ENCODE results near the gene SFN.
"Not testable (repeated sequence)": the region's sequence is repeated elsewhere in the genome, so short reads cannot be mapped to it uniquely, and the experiment has no call there.

The SFN gene

DNA sequence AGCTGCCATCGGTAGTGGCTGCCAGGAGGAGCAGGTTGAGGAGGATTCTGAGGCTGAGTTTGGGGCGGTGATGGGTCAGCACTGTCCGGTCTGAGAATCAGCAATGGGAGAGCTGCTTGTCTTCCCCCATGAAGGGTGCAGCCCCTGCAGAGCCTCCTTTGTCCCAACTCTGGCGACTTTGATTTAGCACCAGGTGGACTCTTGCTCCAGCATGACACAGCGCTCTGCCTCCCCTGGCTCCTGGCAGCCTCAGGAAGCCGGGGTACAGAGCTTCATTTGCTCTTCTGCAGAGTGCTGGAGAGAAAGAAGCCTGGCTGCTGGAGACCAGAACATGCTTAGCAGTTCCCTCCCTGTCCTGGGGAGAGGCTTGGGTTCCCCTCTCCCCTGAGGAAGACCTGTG, 23.2 kb upstream of the SFN start:
- DNase-seq: no peak

DNA sequence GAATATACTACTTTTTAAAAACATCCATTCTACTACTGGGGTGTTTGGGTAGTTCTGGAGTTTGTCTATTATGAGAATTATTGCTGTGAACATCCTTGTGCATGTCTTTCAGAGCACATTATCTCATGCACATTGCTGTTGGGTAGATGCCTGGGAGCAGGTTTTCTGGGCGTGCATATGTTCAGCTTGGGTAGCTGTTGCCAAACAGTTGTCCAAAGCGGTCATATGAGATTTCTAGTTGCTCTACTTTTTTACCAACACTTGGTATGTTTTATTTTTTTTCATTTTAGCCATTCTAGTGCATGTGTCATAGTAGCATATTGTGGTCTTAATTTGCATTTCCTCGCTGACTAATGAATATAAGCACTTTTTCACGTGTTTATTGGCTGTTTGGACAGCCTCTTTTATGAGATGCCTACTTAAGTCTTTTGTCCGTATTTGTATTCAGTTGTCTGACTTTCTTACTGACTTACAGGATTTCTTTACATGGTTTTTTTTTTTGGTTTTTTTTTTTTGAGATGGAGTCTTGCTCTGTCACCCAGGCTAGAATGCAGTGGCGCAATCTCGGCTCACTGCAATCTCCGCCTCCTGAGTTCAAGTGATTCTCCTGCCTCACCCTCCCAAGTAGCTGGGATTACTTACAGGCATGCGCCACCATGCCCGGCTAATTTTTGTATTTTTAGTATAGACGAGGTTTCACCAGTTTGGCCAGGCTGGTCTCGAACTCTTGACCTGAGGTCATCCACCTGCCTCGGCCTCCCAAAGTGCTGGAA, 18.3 kb upstream of the SFN start:
- no peak for DNase-seq

DNA sequence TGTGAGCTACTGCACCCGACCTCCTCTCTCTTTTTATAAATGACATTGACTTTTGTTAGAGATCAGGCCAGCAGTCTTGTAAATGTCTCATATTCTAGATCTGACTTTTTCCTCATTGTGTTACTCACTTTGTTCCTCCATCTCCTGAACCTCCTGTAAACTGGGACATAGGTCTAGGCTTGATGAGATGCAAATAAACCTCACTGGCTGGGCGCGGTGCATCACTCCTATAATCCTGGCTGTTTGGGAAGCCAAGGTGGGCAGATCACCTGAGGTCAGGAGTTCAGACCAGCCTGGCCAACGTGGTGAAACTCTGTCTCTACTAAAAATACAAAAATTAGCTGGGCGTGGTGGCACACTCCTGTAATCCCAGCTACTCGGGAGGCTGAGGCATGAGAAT, 15.1 kb upstream of the SFN start:
- not testable (repeated sequence) for DNase-seq

DNA sequence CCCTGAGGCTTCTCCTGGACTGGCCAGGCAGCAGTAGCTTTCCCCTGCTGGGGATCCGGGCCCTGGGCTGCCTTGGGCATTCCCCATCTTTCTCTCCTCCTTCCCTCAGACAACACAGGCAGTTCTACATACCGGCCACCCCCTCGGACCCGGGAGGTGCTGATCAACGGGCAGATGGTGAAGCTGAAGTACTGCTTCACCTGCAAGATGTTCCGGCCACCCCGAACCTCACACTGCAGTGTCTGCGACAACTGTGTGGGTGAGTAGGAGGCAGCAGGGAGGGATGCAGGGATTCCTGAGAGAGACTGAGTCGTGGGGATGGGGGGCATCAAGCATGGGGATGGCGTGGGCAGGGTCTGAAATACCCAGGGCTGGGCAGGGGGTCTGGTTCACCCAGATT, 14.4 kb upstream of the SFN start:
- DNase-seq: no peak

DNA sequence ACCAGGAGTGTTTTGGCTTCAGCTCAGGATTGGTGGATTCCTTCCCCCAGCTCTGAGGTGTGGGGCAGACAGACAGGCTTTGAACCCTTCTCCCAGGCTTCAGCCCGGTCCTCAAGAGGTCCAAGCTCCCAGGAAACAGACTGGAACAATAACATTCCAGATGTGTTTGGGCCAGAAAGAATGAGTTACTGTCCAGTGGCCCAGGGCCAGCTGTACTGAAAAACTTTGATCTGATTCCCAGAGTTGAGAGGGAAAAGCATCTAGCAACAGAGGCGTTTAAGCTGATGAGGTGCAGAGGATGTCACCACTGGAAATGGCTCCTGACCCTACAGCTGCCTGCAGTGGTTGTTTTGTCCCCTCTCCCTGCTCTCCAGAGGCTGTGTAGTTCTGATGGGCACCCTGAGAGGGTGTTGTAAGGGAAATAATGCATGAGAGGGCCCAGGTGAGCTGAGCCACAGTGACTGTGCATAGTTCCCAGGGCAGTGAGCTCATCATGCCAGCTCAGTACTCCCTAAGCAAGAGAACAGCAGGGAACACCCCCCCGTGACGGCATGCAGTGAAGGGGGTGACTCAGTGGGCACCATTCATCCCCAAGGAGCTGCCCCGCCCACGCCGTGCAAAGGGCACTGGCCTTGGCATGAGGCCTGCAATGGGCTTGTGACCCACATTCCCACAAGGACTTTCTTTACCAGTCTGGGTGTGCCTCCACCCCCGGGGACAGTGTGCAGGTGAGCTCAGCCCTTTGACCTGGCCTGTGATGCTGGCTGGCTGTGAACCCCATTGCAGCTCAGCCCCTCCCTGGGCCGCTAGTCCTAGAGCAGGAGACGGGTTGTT, 13.8 kb upstream of the SFN start:
- no peak for DNase-seq

DNA sequence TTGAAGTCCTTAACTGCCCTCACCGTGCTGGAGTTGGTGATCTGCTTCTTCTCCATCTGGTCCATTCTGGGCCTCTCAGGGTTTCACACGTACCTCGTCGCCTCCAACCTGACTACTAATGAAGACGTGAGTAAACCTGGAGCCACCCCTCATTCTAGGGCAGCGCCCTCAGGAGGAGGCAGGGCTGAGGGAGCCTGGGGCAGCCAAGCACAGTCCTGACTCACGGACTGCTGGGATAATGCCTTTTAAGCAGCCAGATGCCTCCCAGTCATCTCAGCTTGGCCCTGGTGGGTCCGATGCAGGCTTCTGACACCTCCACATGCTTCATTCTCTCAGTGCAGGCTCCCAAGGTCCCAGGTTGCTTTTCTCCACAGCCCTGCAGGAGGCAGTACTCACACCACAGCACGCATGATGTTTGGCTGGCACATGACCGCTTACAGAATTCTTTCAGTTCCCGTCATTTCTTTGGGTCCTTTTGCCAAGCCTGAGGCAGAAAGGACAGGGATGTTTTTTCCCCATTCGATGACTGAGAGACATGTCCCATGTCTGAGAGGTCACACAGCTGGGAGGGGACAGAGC, 11.8 kb upstream of the SFN start:
- DNase-seq: no peak

DNA sequence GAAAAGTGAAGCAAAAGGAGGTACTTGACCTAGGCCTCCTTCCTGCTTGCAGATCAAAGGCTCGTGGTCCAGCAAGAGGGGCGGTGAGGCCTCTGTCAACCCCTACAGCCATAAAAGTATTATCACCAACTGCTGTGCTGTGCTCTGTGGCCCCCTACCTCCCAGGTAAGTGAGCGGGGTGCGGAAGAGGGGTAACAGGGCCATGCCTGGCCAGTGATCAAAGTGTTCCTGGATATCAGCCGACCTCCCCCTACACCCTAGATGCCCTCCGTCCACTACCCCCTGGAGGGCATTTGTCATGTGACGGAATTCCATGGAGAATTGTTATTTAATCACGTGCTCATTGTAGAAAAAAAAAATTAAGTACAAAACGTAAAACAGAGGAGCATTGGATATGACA, 10.2 kb upstream of the SFN start:
- DNase-seq: no peak

DNA sequence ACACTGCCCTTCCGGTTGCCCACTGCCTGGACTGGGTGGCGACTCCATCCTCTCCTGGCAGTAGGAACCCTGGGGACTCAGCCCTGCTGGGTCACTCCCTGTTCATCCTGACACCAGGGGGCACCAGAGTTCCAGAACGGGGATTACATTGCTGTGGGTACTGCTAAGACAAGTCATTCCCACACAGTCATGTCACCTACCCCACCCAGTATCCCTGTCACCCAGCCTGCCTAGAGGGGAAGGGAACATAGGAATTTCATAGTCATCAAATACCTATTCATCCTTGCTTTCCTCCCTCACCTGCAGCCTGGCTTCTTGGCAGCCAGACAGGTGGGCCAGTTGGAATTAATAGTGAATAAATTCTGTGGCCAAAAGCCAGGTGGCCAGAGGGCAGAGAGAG, 9.8 kb upstream of the SFN start:
- DNase-seq: peak; percentile 55

DNA sequence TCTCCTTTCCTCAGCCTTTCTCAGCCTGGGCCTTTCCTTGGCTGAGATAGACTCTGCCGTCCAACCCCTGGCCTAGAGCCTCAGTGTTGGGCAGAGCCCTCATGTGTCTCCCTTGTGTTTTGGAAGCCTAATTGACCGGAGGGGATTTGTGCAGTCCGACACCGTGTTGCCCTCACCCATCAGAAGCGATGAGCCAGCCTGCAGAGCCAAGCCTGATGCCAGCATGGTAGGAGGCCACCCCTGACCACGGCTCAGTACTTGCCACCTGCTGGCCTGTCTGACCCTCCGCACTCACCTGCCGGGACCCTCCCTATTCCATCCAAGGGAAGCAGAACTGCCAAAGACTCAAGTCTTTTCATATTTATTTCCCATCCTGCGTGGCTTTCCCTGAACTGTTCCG, 9.3 kb upstream of the SFN start:
- no peak for DNase-seq

DNA sequence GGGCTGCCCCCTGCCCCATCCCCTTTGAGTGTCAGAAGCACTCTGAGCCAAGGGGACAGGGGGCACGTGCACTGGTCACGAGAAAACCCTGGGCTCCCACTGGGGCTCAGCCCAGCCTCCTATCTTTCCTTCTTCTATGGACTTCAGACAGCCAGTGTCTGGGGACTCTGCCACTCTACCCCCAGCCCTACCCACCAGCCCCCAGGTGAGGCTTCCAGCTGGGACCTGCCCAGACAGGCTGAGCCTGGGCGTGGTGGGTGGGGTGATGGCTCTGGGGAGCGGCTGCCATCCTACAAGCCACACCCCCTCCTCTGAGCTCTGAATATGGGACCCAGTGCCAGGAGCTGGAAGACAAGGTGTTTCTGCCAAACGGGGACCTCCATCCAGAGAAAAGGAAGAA, 8.0 kb upstream of the SFN start:
- no peak for DNase-seq

DNA sequence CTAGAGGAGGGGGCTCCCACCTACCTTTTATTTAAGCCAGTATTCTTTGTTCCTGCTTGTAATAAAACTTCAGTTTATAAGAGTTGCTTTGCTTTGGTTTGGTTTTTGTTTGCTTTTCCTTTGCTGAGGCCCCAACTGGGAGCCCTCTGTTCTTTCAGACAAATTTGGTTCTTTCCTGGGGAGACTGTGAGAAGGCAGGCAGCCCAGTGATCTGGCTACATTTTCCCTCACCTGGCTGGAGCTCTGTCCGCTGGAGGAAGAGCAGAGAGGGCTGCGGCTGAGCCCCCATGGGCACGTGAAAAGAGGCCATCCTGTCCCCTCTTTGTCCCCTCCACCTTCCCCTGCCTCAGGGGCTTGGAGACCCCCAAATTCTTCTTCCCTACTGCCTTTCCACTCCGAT, 7.3 kb upstream of the SFN start:
- DNase-seq: no peak

DNA sequence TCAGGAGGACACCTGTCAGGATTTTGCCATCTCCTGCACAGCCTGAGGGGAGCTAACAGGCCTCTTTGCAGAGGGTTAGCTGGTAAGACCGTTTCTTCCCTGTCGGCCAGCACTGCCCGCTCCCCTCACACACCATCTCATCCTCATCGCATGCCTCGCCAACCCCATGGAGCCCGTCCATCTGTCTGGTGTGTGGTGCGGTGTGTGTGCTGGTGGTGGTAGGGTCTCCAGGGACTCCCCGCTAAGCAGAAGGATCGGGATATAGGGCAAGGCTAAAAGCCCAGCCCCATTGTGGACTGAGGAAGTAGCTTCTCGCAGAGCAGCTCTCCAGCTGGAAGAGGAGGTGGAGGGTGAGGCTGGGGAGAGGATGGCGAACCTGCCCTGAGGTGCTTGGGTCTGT, 6.8 kb upstream of the SFN start:
- DNase-seq: no peak

DNA sequence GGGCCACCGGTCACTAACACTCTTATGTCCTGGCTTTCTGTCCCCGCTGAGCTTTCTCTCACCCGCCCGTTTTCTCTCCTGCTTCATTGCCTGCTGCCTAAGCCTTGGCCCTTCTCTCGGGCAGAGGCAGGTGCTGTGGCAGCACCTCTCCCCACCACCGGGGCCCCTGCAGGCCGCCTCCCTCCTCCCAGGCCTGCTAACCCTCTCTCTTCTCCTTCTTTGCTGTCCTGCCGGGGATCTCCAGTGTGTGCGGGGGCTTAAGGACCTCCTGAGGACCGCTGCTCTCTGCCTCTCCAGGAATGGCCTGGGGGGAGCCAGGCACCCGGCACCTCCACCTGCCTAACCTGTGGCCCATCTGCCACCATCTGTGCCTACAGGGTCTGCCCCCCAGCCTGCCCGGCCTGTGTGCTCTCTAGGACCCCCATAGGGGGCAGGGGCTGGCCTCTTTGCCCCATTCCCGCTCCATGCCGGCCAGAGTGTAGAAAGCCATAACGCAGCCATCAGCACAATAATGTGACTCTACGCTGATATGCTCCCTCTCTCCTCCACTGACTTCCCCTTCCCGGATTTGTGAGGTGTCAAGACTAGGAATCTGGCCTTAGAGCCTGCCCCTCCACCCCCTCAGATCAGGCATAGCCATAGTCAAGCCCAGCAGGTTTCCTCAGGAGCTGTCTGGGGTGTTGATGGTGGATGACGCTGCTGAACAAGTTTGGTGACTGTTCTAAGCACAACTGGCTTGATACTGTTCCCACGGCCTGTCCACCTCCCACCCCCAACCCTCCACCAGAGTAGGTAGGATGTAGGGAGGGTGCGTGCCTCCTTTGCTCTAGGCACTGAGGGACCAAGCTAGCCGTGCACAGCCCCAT, 6.1 kb upstream of the SFN start:
- no peak for DNase-seq

DNA sequence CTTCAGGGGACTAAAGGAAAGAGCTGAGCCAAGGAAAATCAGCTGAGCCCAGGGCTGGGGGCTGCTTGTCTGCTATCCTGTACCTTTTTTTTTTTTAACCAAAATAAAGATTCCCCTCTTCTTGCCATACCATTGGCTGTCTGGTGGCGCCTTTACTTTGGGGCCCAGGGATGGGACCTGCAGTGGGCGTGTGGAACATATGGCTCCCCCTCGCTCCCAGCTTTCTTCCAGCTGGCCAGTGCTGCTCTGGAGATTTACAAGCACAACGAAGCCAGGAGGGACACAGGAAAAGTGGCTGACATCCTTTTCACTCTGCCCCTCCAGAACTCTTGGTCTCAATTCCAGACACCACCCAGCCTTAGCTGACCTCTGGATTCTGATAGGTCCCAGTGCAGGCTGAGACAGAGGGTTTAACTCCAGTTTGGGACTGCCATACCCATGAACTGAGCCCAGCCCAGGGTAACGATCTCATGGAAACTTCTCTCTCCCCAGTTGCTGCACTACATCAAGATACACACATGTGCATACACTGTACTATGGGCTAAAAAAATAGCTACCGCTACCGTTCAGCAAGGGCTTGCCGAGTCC, 5.4 kb upstream of the SFN start:
- no peak for DNase-seq

DNA sequence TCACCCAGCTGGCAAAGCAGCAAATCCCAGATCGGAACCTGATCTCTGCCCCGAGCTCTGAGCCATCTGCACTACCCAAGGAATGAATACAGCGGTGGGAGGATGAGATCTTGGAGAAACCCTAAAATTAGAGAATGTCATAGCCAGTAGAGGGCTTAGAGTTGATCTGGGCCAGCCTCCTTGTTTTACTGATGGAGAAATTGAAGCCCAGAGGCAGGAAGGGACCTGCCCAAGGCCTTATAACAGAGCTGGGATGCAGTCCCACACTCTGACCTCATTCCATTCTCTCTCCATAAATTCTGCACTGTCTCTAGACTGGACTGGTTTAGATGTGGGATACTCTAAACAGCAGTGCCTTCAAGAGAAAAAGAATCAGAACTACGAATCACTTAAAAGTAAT, 4.8 kb upstream of the SFN start:
- DNase-seq: no peak

DNA sequence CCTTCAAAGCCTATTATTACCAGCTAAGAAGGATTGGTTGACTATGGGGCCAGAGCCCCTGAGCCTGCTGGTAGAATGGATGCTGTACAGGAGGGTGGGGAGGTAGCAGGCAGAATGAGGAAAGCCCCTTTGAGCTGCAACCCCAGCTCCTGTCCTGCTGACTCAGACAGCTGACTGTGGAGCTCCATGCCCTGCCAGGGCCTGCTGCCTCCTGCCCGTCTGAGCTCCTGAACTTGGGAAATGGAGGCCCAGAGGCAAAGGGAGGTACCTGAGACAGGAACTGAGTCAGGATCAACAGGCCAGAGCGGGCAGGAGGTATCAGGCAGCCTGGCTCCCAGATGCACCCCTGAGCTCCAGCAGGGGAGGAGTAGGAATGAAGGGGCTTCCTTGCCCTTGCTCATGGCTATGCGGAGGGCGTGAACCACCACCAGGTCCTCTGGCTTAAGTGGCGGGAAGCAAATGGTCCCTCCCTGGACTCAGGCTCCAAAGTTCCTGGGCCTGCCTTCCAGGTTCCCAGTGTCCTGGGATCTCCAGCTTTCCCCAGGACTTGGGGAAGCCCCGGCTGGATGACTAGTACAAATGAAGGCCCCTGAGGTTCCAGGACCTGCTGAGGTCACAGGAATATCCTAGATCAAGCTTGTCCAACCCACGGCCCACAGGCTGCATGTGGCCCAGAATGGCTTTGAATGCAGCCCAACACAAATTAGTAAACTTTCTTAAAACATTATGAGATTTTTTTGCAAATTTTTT, 3.9 kb upstream of the SFN start:
- no peak for DNase-seq

DNA sequence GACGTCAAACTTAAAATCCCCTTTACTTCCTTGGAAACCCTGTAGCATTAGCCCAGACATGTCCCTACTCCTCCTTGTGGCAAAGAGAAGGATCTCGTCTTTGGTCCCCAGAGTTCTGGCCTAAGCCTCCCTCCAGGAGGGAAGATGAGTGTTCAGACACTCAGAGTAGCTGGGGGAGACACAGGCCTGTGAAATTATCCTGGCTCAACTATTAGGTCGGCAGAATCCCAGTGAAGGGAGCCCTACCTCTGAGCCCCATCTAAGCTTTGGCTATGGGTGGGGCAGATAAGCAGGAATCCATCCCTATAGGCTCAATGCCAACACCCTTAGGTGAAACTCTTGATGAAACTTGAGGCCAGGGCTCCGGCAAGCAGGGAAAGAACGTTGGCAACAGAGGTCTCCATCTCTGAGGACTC, 1.7 kb upstream of the SFN start:
- no peak for DNase-seq

DNA sequence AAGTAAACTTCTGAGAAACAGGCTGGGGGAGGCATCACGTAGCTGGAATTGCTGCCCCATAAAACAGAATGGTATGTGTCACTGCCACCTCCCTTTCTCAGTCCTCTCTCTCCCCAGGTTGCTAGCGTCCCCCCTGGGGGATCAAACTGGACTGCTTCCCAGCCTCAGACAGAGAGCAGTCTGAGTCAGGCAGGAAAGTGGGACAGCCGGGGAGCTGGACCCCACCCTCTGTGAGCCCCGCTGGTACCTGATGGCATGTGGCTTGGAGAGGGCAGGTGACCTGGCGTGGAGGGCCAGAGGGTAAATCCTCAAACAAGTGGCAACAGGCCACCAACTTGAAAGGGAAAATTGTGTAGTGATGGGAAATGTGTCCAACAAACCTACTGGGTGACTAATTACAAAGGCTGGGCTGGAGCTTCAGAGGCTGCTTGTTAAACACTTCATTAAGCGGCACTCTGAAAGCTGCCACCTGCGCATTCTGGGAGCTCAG, 1.0 kb upstream of the SFN start:
- DNase-seq: no peak

DNA sequence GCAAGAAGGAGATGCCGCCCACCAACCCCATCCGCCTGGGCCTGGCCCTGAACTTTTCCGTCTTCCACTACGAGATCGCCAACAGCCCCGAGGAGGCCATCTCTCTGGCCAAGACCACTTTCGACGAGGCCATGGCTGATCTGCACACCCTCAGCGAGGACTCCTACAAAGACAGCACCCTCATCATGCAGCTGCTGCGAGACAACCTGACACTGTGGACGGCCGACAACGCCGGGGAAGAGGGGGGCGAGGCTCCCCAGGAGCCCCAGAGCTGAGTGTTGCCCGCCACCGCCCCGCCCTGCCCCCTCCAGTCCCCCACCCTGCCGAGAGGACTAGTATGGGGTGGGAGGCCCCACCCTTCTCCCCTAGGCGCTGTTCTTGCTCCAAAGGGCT, 732 bp downstream of the SFN start:
- DNase-seq: no peak

DNA sequence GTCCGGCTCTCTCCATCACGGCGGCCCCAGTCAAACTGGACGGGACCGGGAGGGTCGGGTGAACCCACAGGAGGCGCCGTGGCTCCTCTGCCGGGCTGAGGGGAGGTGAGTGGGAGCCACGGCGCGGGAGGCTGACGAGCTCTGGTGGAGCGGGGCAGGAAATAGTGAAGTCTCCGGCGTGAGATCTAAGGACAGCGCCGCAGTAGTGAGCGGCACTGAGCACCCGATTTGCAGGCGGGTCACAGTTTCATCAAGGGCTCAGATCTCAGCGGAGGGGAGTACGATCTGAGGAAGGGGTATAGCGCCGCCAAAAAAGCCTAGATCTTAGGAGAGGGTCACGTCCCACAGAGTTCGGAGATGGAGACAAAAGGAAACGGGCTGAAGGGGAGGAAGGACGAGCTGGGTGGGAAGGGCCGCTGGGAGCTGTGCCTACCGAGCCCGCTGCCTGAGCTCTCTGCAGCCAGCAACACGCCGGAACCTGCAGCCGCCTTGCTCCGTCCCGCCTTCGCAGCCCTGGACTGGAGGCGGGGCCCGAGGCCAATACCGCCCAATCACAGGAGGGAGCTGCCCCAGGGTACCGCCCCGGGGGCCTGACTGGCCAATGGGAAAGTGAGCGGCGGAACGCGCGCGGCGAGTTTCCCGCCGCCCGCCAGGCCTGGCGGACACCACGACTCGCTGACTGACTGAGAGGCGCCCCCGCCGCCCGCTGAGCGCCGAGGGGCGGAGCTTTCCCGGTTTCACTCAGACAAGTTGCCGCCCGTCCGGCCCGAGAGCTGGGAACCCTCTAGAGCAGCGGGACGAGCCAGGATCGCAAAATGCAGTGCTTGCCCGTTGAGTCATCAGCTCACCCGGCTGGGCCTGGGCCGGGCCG, 1.9 kb downstream of the SFN start:
- DNase-seq: peak; percentile 98

DNA sequence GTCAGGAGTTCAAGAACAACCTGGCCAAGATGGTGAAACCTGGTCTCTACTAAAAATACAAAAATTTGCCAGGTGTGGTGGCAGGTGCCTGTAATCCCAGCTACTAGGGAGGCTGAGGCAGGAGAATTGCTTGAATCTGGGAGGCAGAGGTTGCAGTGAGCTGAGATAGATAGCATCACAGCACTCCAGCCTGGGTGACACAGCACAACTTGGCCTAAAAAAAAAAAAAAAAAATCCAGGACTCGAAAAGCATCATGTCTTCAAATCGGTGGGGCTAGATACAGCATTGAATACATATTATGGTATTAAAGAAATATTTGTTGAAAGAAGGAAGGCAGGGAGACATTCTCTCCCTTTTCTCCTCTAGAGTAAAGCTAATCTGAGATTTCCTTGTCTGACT, 10.1 kb downstream of the SFN start:
- DNase-seq: not testable (repeated sequence)
